ENCODE measurements around the gene HIPK4.

Gene HIPK4

DNA sequence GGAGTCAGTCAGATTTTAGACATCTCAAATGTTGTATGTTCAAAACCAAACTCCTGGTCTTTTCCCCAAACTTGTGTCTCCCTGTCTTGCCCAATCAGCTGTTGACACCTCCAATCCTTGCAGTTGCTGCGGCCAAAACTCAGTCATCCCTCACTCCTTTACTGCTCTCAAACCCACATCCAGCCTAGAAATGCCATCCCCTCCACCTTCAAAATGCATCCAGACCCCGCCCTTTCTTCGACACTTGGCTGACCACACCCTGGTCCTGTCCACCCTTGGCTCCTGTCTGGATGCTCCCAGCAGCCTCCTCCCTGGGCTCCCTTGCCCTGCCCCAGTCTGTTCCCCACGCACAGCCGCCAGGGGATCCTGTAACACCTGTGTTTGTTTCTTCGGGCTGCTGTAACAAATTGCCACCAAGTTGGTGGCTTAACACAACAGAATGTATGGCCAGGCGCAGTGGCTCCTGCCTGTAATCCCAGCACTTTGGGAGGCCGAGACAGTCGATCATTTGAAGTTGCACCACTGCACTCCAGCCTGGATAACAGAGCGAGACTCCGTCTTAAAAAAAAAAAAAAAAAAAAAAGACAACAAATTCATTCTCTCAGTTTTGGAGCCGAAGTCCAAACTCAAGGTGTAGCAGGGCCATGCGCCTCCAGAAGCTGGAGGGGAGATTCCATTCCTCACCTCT, 29.8 kb downstream of the HIPK4 start:
- no peak for TF ChIP-seq CTCF (IDR thresholded peaks at IDR 0.05)

- no peak for TF ChIP-seq CTCF (IDR thresholded peaks at IDR 0.05)
Observed at GRCh38 chr19:40358773-40359172, 31.2 kb downstream of the HIPK4 start.

- no peak for TF ChIP-seq CTCF (IDR thresholded peaks at IDR 0.05)
Observed at GRCh38 chr19:40357640-40358039, 32.3 kb downstream of the HIPK4 start.

DNA sequence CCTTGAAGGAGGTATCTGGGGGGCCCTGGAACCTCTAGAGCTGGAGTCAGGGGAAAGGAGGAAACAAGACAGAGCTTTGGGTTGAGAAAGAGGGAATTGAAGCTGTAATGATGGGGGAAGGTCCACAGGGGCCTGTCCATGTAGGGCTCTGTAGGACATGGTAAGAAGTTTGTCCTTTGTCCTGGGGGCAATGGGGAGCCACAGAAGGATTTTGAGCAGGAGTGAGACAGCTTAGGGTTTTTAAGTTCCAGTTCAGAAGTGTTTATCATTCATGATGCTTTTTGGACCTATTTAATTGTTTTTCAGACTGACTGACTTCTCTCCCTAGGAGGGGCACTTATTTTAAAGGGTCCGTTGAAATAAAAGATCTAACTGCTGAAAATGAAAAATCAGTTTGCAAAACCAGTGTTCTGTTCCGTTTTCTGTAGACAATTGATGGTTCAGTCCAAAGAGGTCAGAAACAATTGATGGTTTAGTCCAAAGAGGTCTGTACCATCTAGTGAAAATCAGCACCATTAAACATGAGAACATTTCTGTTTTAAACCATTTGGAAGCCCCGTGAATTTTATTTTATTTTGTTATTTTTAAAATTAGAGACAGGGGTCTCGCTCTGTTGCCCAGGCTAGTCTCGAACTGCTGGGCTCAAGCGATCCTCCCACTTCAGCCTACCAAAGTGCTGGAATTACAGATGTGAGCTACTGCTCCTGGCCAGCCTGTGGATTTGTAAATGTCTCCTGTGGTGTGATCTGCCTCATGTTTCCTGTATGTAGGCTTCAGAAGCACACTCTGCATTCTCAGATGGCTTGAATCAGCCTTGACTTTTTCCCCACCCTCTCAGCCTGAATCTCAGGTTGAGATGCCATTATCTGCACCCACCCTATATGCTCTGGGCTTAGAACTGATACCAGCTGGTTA, 33.0 kb downstream of the HIPK4 start:
- TF ChIP-seq CTCF (IDR thresholded peaks at IDR 0.05) = no peak

DNA sequence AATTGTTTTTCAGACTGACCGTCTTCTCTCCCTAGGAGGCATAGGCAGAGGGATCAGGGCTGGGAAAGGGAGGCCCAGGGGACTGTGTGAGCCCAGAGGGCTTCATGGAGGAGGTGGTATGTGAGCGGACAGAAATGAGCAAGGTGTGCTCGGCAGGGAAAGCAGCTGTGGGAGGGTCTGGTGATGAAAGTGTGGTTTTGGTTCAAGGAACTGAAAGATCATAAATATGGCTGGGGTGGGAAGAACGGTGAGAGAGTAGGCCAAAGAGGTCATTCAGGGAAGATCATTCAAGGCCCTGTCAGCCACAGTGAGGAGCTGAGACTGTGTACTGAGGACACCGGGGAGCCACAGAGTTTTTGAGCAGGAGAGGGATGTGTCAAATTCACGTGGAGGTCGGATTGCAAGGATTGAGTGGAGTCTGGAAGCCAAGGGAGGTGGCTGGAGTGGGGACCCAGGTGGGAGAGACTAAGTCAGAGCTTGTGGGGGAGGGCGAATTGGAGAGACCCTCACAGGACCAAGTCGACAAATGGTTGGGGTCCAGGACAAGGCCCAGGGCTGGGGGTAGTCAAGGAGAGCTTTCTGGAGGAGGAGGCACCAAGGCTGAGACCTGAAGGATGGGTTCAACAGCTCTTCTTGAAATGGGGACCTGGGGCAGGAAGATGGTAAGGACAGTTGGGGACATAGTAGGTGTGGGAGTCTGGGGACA, 33.9 kb downstream of the HIPK4 start:
- TF ChIP-seq CTCF (IDR thresholded peaks at IDR 0.05) = no peak

- no peak for TF ChIP-seq CTCF (IDR thresholded peaks at IDR 0.05)
Observed at GRCh38 chr19:40348961-40349507, 40.9 kb downstream of the HIPK4 start.
